Rectal smooth muscle tissue (tissue), 1 donor: ENCODE measurements around the gene FGR.

Source experiments
- H3K27ac ChIP-seq: one replicate; pipeline ENCODE4 v1.7.0; 2013; ENCODE audit warnings: low read depth, low read length, inconsistent platforms
- H3K27me3 ChIP-seq: one replicate; pipeline ENCODE4 v1.7.0; 2013; ENCODE audit warnings: low read length; ENCODE audit not compliant: control insufficient read depth, insufficient read depth
- H3K36me3 ChIP-seq: one replicate; pipeline ENCODE4 v1.7.0; 2013; ENCODE audit warnings: low read length; ENCODE audit not compliant: control insufficient read depth, insufficient read depth
- H3K4me1 ChIP-seq: one replicate; pipeline ENCODE4 v1.7.0; 2013; ENCODE audit warnings: low read length; ENCODE audit not compliant: control insufficient read depth, insufficient read depth
- H3K4me3 ChIP-seq: one replicate; pipeline ENCODE4 v1.7.0; 2013; ENCODE audit warnings: low read length
- H3K9ac ChIP-seq: one replicate; pipeline ENCODE4 v1.7.0; 2013; ENCODE audit warnings: low read length

FGR gene

DNA sequence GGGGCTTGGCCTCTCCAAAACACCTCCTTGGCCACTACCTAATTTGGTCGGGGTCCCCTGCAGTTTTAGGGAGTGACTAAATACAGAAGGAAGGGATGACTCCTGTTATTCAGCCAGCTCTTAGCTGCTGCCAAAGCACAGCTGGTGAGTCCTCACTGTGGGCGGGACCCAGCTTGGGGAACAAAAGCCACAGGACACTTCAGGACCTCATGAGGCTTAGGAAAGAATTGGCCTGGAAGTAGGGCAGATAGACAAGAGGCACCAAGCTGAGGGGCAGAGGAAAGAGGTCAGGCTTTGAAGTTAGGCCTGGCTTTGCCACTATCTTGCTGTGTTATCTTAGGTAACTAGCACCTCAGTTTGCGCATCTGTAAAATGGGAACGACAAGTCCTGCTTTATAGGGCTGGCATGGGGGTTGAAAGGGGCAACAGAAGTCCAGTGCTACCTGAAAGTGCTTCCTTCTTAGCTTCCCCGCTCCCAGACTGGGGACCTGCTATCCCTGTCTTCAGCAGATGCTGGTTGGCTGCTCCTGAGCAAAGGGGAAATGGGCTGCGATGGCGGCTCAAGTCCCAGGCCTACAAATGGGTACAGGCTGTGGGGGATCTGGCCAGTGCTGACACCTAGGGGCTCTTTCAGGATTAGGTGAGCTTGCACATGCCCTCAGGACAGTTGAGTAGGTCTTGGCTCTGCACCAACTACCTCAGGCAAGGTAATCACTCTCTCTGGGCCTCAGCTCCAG is 21.3 kb upstream of the FGR start:
- H3K27me3 ChIP-seq: no peaks in the 10 kb centered on the region
- no peak overlapping the region for H3K27ac ChIP-seq
- no peak overlapping the region for H3K4me3 ChIP-seq
- H3K36me3 ChIP-seq: no peaks in the 10 kb centered on the region
- H3K4me1 ChIP-seq: peaks cover 4% of the 10 kb centered on the region
- no peak overlapping the region for H3K9ac ChIP-seq

DNA sequence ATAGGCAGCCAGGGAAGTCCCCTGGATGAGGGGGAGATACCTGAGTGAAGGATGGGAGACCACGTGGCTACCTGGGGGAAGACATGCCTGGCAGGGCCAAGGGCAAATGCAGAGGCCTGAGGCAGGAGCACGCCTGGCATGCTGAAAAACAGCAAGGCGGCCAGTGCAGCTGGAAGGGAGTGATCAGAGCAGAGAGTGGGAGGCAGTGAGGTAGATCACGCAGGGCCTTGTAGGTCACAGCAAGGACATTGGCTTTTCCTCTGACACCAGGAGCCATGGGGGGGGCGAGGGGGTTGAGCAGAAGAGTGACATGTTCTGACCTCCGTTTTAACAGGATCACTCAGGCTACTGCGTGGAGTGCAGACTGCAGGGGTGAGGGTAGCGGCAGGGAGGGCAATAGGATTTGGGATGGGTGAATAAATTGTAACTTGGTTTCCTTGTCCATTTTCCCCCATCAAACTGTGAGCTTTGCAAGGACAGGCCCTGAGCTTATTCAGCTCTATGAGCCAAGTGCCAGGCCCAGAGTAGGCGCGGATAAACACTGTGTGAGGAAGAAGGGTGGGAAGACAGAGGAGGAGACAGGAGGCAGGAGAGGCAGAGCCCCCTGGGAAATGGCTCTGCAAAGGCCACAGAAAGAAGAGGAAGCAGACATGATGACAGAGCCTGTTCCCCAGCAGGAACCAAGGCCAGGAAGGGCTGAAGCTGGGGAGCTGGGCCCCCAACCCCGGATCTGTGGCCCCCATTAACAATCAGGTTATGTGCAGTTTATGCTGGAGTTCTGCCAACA is 20.4 kb upstream of the FGR start:
- no peaks in the 10 kb centered on the region for H3K36me3 ChIP-seq
- H3K4me3 ChIP-seq: no peak overlapping the region
- H3K4me1 ChIP-seq: peaks cover 4% of the 10 kb centered on the region
- H3K27me3 ChIP-seq: no peaks in the 10 kb centered on the region
- H3K27ac ChIP-seq: no peak overlapping the region
- no peak overlapping the region for H3K9ac ChIP-seq

DNA sequence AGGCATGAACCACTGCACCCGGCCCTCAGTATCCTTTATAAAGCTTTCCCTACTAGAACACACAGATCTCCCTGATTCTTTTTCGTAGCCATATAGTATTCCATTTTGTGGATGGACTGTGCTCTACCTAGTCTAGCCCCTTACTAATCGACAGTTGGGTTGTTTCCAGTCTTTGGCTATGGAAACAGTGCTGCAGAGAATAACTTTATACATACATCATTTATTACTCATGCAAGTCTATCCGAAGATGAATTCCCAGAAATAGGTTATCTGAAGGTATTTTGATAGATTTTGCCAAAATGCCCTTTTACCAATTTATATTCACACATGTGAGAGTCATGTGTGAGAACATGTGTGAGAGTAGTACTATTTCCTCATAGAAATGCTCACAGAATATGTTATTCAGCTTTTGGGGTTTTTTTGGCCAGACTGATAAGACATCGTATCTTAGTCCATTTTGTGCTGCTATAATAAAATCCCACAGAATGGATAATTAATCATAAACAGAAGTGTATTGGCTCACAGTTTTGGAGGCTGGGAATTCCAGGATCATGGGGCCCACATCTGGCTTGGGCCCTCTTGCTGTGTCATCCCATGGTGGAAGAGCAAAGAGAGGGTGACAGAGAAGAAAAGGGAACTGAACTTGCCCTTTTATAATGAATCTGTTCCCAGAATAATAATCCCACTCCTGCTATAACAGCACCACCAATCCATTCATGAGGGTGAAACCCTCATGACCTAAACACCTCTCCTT is 17.3 kb upstream of the FGR start:
- Histone ChIP-seq H3K9ac (no peak overlapping the region), H3K27me3 (no peaks in the 10 kb centered on the region), H3K4me1 (peaks cover 4% of the 10 kb centered on the region), H3K4me3 (no peak overlapping the region), H3K36me3 (no peaks in the 10 kb centered on the region), H3K27ac (no peak overlapping the region)

DNA sequence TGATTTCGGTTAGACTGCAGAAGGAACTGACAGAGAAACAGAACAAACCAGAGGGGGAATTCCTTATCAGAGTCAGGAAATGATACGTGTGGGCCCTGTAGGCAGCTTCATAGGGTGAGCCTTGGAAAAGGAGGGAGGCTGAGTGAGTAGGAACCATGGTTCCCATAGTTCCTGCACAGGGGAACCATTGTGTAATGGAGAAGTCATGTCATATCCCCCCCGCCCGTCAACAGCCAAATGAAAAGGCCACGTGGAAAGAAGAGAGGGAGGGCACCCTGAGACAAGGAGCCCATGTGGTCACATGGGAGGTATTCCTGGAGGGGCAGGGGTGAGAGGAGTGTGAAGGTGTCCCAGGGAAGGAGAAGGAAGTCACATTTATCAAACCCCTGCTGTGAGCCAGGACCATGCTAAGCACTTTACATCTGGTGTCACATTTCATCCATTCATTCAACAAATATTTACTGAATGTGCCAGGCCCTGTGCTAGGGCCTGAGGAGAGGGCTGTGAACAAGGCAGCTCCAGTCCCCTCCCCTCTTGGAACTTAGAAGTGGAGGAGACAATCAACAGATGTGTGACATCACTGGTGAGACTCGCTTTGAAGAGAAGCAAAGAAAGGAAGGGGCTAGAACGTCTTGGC is 15.7 kb upstream of the FGR start:
- H3K4me1 ChIP-seq: no peaks in the 10 kb centered on the region
- H3K27ac ChIP-seq: peak overlapping the region; percentile 41
- H3K27me3 ChIP-seq: no peaks in the 10 kb centered on the region
- H3K4me3 ChIP-seq: no peak overlapping the region
- H3K36me3 ChIP-seq: no peaks in the 10 kb centered on the region
- no peak overlapping the region for H3K9ac ChIP-seq

DNA sequence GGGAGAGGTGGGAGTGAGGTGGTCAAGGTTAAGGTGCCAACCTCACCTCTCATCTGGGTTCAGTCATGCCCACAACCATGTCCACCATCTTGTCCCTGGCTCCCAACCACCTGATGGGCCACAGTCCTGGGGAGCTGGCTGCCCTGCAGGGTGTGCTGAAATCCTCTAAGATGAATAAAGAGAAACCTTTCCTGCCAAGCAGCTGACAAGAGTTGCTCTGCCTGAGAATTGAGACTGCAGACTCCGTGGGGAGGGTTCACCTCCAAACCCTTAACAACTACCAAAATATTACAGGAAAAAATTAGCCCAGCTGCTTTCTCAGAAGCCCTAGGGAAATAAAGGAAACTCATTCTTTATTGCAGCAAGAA is 15.2 kb upstream of the FGR start:
- Histone ChIP-seq H3K27me3 (no peaks in the 10 kb centered on the region), H3K4me3 (no peak overlapping the region), H3K36me3 (no peaks in the 10 kb centered on the region), H3K9ac (no peak overlapping the region), H3K4me1 (no peaks in the 10 kb centered on the region), H3K27ac (peak overlapping the region; percentile 41)

DNA sequence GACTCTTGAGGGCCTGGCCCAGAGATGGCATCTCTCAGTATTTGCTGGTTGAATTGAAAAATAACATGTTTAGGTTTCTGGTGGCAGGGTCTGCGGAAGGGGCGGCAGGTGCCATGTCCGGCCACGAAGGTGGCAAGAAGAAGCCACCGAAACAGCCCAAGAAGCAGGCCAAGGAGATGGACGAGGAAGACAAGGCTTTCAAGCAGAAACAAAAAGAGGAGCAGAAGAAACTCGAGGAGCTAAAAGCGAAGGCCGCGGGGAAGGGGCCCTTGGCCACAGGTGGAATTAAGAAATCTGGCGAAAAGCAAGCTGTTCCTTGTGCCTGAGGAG is 14.3 kb upstream of the FGR start:
- Histone ChIP-seq H3K27ac (no peak overlapping the region), H3K4me3 (no peak overlapping the region), H3K36me3 (no peaks in the 10 kb centered on the region), H3K9ac (no peak overlapping the region), H3K27me3 (no peaks in the 10 kb centered on the region), H3K4me1 (no peaks in the 10 kb centered on the region)

DNA sequence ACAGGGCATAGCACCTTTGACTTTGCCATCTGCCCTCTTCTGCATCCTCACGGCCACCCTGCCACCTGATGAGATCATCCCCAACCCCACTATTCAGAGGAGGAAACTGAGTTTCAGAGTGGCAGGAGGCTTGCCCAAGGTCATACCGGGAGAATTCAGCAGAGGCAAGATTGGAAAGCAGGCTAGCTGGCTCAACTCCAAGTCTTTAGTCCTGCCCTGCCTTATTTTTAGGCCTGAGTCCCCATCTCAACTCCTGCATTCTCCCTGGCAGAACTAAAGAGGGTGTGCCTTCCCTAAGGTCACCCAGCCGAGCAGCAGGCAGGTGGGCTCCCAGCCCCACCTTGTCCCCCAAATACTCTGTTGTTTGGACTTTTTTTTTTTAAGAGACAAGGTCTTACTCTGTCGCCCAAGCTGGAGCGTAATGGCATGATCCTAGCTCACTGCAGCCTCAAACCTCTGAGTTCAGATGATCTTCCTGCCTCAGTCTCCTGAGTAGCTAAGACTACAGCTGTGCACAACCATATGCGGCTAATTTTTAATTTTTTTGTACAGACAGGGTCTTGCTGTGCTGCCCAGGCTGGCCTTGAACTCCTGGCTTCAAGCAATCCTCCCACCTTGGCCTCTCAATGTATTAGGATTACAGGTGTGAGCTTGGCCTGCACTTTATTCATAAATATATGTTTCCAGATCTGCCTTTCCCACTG is 13.8 kb upstream of the FGR start:
- H3K4me1 ChIP-seq: no peaks in the 10 kb centered on the region
- H3K9ac ChIP-seq: no peak overlapping the region
- no peak overlapping the region for H3K4me3 ChIP-seq
- H3K36me3 ChIP-seq: no peaks in the 10 kb centered on the region
- H3K27me3 ChIP-seq: no peaks in the 10 kb centered on the region
- no peak overlapping the region for H3K27ac ChIP-seq

DNA sequence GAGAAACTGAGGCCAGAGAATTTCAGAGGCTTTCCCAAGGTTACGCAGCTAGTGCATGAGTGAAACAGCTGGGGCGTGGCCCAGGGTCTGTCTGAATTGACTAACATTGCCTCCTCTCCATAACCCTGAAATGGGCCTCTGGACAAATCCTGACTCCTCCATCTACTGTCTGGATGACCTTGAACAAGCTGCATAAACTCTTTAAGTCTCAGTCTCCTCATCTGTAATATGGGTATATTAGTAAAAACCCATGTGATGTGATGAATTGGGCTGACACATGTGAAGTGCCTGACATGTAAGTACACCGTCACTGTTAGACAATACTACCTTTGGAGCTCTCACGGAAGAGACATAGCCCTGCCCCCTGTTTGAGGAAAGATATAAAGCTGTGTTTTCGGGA is 12.3 kb upstream of the FGR start:
- no peaks in the 10 kb centered on the region for H3K27me3 ChIP-seq
- H3K27ac ChIP-seq: no peak overlapping the region
- H3K9ac ChIP-seq: no peak overlapping the region
- no peak overlapping the region for H3K4me3 ChIP-seq
- no peaks in the 10 kb centered on the region for H3K4me1 ChIP-seq
- no peaks in the 10 kb centered on the region for H3K36me3 ChIP-seq

DNA sequence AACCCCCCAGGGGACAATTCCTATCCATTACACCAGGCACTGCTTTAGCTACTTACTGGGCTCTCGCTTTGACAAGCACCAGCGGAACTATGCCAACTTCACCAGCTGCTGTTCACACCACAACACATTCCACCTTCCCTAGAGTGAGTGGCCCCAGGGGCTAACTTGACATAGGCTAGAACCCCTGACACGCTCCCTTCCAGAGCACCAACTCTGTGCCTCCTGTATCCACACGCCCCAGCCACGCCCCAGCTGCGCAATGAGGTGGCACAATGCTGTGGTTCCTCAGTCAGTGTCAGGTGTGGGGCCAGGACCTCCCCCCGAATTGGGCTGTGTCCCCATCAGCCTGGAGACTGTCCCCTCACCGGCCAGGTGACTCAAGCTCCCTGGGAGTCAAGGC is 11.7 kb upstream of the FGR start:
- H3K4me3 ChIP-seq: no peak overlapping the region
- no peaks in the 10 kb centered on the region for H3K36me3 ChIP-seq
- H3K9ac ChIP-seq: no peak overlapping the region
- no peaks in the 10 kb centered on the region for H3K27me3 ChIP-seq
- no peak overlapping the region for H3K27ac ChIP-seq
- H3K4me1 ChIP-seq: no peaks in the 10 kb centered on the region

DNA sequence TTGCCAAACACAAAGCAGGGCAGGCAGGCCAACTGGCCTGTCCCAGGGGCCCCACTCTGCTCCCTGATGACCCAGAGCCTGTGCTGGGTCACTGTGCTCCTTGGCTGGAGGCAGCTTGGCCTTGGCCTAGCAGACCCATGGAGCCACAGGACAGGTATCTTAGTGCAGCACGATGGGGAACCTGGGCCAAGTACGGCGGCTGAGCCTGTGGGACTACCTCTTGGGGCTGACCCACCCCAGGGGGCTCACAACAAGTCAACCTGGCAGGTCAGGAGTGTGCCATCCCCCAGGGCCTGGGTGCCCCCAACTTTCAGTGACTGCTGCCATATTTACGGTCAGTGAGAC is 10.1 kb upstream of the FGR start:
- no peaks in the 10 kb centered on the region for H3K4me1 ChIP-seq

DNA sequence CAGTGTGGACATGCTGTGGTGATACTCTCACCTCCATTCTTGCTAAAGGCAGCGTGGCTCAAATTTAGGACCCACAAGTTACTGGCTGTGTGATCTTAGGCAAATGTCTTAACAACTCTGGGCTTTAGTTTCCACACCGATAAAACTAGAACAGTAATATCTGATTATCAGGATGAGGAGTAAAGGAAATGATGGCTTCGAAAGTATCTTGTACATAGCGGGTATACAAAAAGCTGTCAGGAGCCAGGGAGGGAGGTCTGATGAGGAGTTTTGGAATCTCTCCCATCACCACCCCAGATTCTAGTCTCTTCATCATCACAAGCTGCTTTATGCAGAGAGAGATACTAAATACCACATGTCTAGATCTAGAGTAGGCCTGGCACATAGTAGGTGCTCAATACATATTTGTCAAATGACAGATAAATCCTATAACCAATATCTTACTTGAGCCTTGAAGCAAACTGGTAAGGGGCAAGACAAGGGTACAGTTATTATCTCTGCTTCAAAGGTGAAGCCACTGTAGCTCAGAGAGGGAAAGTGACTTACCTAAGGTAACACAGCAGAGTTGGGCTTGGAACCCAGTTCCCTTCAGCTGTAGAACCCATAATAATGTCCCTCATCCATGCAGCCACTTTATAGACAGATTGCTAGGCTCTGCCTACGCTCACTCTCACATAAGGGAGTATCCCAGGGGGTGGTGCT is 9.5 kb upstream of the FGR start:
- Histone ChIP-seq H3K27me3 (no peaks in the 10 kb centered on the region), H3K4me3 (no peak overlapping the region), H3K9ac (no peak overlapping the region), H3K27ac (no peak overlapping the region), H3K4me1 (no peaks in the 10 kb centered on the region), H3K36me3 (no peaks in the 10 kb centered on the region)

More for the DNA sequence above, 10.1 kb upstream of the FGR start:
- Histone ChIP-seq H3K9ac (no peak overlapping the region), H3K36me3 (no peaks in the 10 kb centered on the region), H3K27me3 (no peaks in the 10 kb centered on the region), H3K4me3 (no peak overlapping the region), H3K27ac (no peak overlapping the region)
